Neural cell (in vitro differentiated cells): Measurements from ENCODE around the gene MARVELD3. TPM values are rescaled to one million over a fixed set of nuclear protein-coding genes. Genes with fewer than 3 reads are reported as not detected.

Source experiments
- H2AFZ ChIP-seq: fragments of 200-600, 300-800 bp; sonication (generic), shearing (Covaris generic); 2 replicates; pipeline ENCODE4 v1.6.0; 2014; ENCODE audit warnings: low read depth, mild to moderate bottlenecking, antibody characterized with exemption, low read length, moderate library complexity
- H3F3A ChIP-seq: fragments of 200-600 bp; shearing (Covaris generic); 2 replicates; pipeline ENCODE4 v1.6.1; 2016; ENCODE audit warnings: mild to moderate bottlenecking, moderate library complexity, mixed read lengths, antibody characterized with exemption, low read length; ENCODE audit not compliant: insufficient read depth, poor library complexity, severe bottlenecking
- H3K27ac ChIP-seq: fragments of 200-600, 300-800 bp; sonication (generic), shearing (Covaris generic); 2 replicates; pipeline ENCODE4 v1.5.1; 2014; ENCODE audit warnings: mild to moderate bottlenecking, low read length, moderate library complexity
- H3K27me3 ChIP-seq: fragments of 300-800, 200-600 bp; sonication (generic), shearing (Covaris generic); 2 replicates; pipeline ENCODE4 v1.6.0; 2014; ENCODE audit warnings: mild to moderate bottlenecking, low read depth, low read length, moderate library complexity; ENCODE audit not compliant: insufficient read depth
- H3K36me3 ChIP-seq: fragments of 300-800, 200-600 bp; sonication (generic), shearing (Covaris generic); 2 replicates; pipeline ENCODE4 v1.5.1; 2014; ENCODE audit warnings: mild to moderate bottlenecking, antibody characterized with exemption, low read length, moderate library complexity; ENCODE audit not compliant: insufficient read depth
- H3K4me2 ChIP-seq: fragments of 300-800, 200-600 bp; sonication (generic), shearing (Covaris generic); 2 replicates; pipeline ENCODE4 v1.6.0; 2014; ENCODE audit warnings: mild to moderate bottlenecking, low read length
- H3K4me3 ChIP-seq: fragments of 300-800, 200-600 bp; sonication (generic), shearing (Covaris generic); 2 replicates; pipeline ENCODE4 v1.5.1; 2014; ENCODE audit warnings: mild to moderate bottlenecking, low read length, moderate library complexity
- H3K79me2 ChIP-seq: fragments of 200-600 bp; shearing (Covaris generic); replicated peaks from 2 replicates; pipeline ENCODE4 v1.6.0; 2014; ENCODE audit warnings: mild to moderate bottlenecking, low read length, moderate library complexity; ENCODE audit not compliant: insufficient read depth
- H3K9ac ChIP-seq: fragments of 300-800, 200-600 bp; sonication (generic), shearing (Covaris generic); 2 replicates; pipeline ENCODE4 v1.6.1; 2016; ENCODE audit warnings: mild to moderate bottlenecking, low read length, mixed read lengths
- H3K9me2 ChIP-seq: fragments of 200-600 bp; shearing (Covaris generic); 2 replicates; pipeline ENCODE4 v1.6.1; 2016; ENCODE audit warnings: mild to moderate bottlenecking, low read length, mixed read lengths; ENCODE audit not compliant: insufficient read depth
- H3K9me3 ChIP-seq: fragments of 200-600, 300-800 bp; sonication (generic), shearing (Covaris generic); 2 replicates; pipeline ENCODE4 v1.6.1; 2016; ENCODE audit warnings: mild to moderate bottlenecking, mixed run types, low read length, moderate library complexity, mixed read lengths
- H4K20me1 ChIP-seq: fragments of 200-600 bp; shearing (Covaris generic); 2 replicates; pipeline ENCODE4 v1.6.1; 2016; ENCODE audit warnings: mild to moderate bottlenecking, mixed run types; ENCODE audit not compliant: insufficient read depth
- CTCF ChIP-seq: fragments of 450-650 bp; IDR thresholded peaks from 2 replicates; pipeline ENCODE4 v1.5.1; 2014; ENCODE audit warnings: antibody characterized with exemption, mild to moderate bottlenecking, moderate library complexity; ENCODE audit not compliant: poor library complexity, severe bottlenecking
- EP300 ChIP-seq: fragments of 450-650 bp; conservative IDR thresholded peaks from 2 replicates; pipeline ENCODE4 v1.6.1; 2014; ENCODE audit warnings: antibody characterized with exemption, mild to moderate bottlenecking, moderate library complexity; ENCODE audit not compliant: poor library complexity, severe bottlenecking
- EZH2 ChIP-seq: fragments of 200-600, 300-800 bp; shearing (Covaris generic), sonication (generic); IDR thresholded peaks from 2 replicates; pipeline ENCODE4 v1.6.1; 2014; ENCODE audit warnings: antibody characterized with exemption, low read length, borderline replicate concordance, mild to moderate bottlenecking; ENCODE audit not compliant: insufficient read depth, poor library complexity, severe bottlenecking
- MXI1 ChIP-seq: fragments of 450-650 bp; conservative IDR thresholded peaks from 2 replicates; pipeline ENCODE4 v1.6.1; 2014; ENCODE audit warnings: antibody characterized with exemption, mild to moderate bottlenecking; ENCODE audit not compliant: poor library complexity, severe bottlenecking
- POLR2AphosphoS5 ChIP-seq: IDR thresholded peaks from 2 replicates; pipeline ENCODE4 v1.6.1; 2012
- RAD21 ChIP-seq: fragments of 450-650 bp; conservative IDR thresholded peaks from 2 replicates; pipeline ENCODE4 v1.6.1; 2014; ENCODE audit warnings: antibody characterized with exemption, mild to moderate bottlenecking, moderate library complexity
- REST ChIP-seq: IDR thresholded peaks from 2 replicates; pipeline ENCODE4 v1.6.1; 2012; ENCODE audit warnings: borderline replicate concordance
- SMC3 ChIP-seq: fragments of 450-650 bp; conservative IDR thresholded peaks from 2 replicates; pipeline ENCODE4 v1.6.1; 2014; ENCODE audit warnings: antibody characterized with exemption, mild to moderate bottlenecking, moderate library complexity; ENCODE audit not compliant: poor library complexity
- TAF1 ChIP-seq: IDR thresholded peaks from 2 replicates; pipeline ENCODE4 v1.6.1; 2012; ENCODE audit warnings: low read depth
- polyA plus RNA-seq: library from polyadenylated mRNA; depleted of rRNA; stranded (reverse); fragments of >200 nt; gene quantifications from 2 replicates; pipeline ENCODE4 v1.2.3, GENCODE V29; 2014

Gene MARVELD3
- polyA plus RNA-seq, 1 donor from 2014 or later, result not detected

GRCh38 chr16:71631776-71632175 lies 5.8 kb downstream of the MARVELD3 start:
- H3K4me2 ChIP-seq, result no peak overlapping the region
- H3K4me3 ChIP-seq, result no peak overlapping the region
- H3K9me3 ChIP-seq, result no peaks in the 10 kb centered on the region
- no peaks in the 10 kb centered on the region for H3K79me2 ChIP-seq
- H3K27me3 ChIP-seq, result peaks cover 13% of the 10 kb centered on the region
- no peaks in the 10 kb centered on the region for H4K20me1 ChIP-seq
- no peak overlapping the region for H3K27ac ChIP-seq
- H3K9me2 ChIP-seq, result no peaks in the 10 kb centered on the region
- H3F3A ChIP-seq, result no peaks in the 10 kb centered on the region
- TF ChIP-seq TAF1, result no peak
- no peak for TF ChIP-seq EP300
- TF ChIP-seq EZH2, result no peak
- no peak for TF ChIP-seq RAD21
- TF ChIP-seq CTCF, result no peak
- no peak for TF ChIP-seq POLR2AphosphoS5
- no peak for TF ChIP-seq SMC3
- no peak for TF ChIP-seq MXI1
- TF ChIP-seq REST, result no peak
- H2AFZ ChIP-seq, result no peak overlapping the region
- no peak overlapping the region for H3K9ac ChIP-seq
- no peaks in the 10 kb centered on the region for H3K36me3 ChIP-seq

- Histone ChIP-seq H3K9ac (no peak overlapping the region), H3K27ac (no peak overlapping the region), H3K79me2 (no peaks in the 10 kb centered on the region), H3K4me2 (no peak overlapping the region), H3K36me3 (no peaks in the 10 kb centered on the region), H4K20me1 (no peaks in the 10 kb centered on the region), H3K27me3 (no peaks in the 10 kb centered on the region), H3K9me2 (no peaks in the 10 kb centered on the region), H2AFZ (no peak overlapping the region), H3K9me3 (no peaks in the 10 kb centered on the region), H3K4me3 (no peak overlapping the region), H3F3A (no peaks in the 10 kb centered on the region)
- TF ChIP-seq CTCF (no peak), TAF1 (no peak), SMC3 (no peak), EP300 (no peak), EZH2 (no peak), MXI1 (no peak), POLR2AphosphoS5 (no peak), REST (no peak), RAD21 (no peak)
These were observed 9.6 kb downstream of the MARVELD3 start for GRCh38 chr16:71635632-71636031.
